ENCODE data around the gene IL12RB1. TPM values are rescaled to one million over a fixed set of nuclear protein-coding genes. Genes with fewer than 3 reads are reported as not detected.

Gene IL12RB1
- total RNA-seq, 1 experiment from 2014 or later, result 0.36 TPM

- Histone ChIP-seq H3K27me3 (ENCODE audit: control insufficient read depth, insufficient read depth, low read length) (no peaks in the 10 kb centered on the region), H3K36me3 (ENCODE audit: control insufficient read depth, insufficient read depth, low read length) (no peaks in the 10 kb centered on the region), H3K9me3 (ENCODE audit: control insufficient read depth, insufficient read depth, low read depth, low read length) (no peaks in the 10 kb centered on the region), H3K4me1 (ENCODE audit: control insufficient read depth, insufficient read depth, low read length) (no peaks in the 10 kb centered on the region), H3K4me3 (ENCODE audit: low read depth in 2 of 2, low read length in 2 of 2) (no peak overlapping the region), H3K27ac (ENCODE audit: low read length) (no peak overlapping the region)
- DNase-seq (ENCODE audit: low read depth, low spot score) (no peak), ATAC-seq (no peak)
- no TSS peak for BruUV-seq (replicated peaks)
- ChIA-PET POLR2A (no interaction called here), CTCF (no interaction called here)
- intact Hi-C loops (cut with micrococcal nuclease; ENCODE audit: unreplicated experiment), result no loop called here
- in situ Hi-C loops (cut with HindIII; ENCODE audit: low pct_unique_long_range_greater_than_20kb, low sequenced_read_pairs), result no loop called here
- no peak for TF ChIP-seq CTCF (IDR thresholded peaks at IDR 0.05)
- TF ChIP-seq, protein P1, sequence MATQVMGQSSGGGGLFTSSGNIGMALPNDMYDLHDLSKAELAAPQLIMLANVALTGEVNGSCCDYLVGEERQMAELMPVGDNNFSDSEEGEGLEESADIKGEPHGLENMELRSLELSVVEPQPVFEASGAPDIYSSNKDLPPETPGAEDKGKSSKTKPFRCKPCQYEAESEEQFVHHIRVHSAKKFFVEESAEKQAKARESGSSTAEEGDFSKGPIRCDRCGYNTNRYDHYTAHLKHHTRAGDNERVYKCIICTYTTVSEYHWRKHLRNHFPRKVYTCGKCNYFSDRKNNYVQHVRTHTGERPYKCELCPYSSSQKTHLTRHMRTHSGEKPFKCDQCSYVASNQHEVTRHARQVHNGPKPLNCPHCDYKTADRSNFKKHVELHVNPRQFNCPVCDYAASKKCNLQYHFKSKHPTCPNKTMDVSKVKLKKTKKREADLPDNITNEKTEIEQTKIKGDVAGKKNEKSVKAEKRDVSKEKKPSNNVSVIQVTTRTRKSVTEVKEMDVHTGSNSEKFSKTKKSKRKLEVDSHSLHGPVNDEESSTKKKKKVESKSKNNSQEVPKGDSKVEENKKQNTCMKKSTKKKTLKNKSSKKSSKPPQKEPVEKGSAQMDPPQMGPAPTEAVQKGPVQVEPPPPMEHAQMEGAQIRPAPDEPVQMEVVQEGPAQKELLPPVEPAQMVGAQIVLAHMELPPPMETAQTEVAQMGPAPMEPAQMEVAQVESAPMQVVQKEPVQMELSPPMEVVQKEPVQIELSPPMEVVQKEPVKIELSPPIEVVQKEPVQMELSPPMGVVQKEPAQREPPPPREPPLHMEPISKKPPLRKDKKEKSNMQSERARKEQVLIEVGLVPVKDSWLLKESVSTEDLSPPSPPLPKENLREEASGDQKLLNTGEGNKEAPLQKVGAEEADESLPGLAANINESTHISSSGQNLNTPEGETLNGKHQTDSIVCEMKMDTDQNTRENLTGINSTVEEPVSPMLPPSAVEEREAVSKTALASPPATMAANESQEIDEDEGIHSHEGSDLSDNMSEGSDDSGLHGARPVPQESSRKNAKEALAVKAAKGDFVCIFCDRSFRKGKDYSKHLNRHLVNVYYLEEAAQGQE (IDR thresholded peaks at IDR 0.05; ENCODE audit: insufficient read depth in 1 of 2, low read depth in 2 of 2, low read length in 1 of 2), result no peak
- TF ChIP-seq TCF7L2 (IDR thresholded peaks at IDR 0.05; ENCODE audit: low read depth, low read length), result no peak
- TF ChIP-seq POLR2AphosphoS5 (IDR thresholded peaks at IDR 0.05; ENCODE audit: low read depth, low read length), result no peak
These were observed 42.1 kb upstream of the IL12RB1 start for GRCh38 chr19:18128805-18129204.

GRCh38 chr19:18128044-18128443 lies 41.3 kb upstream of the IL12RB1 start:
- intact Hi-C loops (cut with micrococcal nuclease; ENCODE audit: unreplicated experiment) (no loop called here), in situ Hi-C loops (cut with HindIII; ENCODE audit: low pct_unique_long_range_greater_than_20kb, low sequenced_read_pairs) (no loop called here)
- ChIA-PET POLR2A (no interaction called here), CTCF (no interaction called here)
- ATAC-seq, result no peak
- Histone ChIP-seq H3K4me3 (ENCODE audit: low read depth in 2 of 2, low read length in 2 of 2) (no peak overlapping the region), H3K9me3 (ENCODE audit: control insufficient read depth, insufficient read depth, low read depth, low read length) (no peaks in the 10 kb centered on the region), H3K27ac (ENCODE audit: low read length) (no peak overlapping the region), H3K27me3 (ENCODE audit: control insufficient read depth, insufficient read depth, low read length) (no peaks in the 10 kb centered on the region), H3K36me3 (ENCODE audit: control insufficient read depth, insufficient read depth, low read length) (no peaks in the 10 kb centered on the region), H3K4me1 (ENCODE audit: control insufficient read depth, insufficient read depth, low read length) (no peaks in the 10 kb centered on the region)
- no peak for DNase-seq (ENCODE audit: low read depth, low spot score)
- BruUV-seq (replicated peaks), result no TSS peak
- TF ChIP-seq, protein P1 (IDR thresholded peaks at IDR 0.05; ENCODE audit: insufficient read depth in 1 of 2, low read depth in 2 of 2, low read length in 1 of 2), result no peak
- no peak for TF ChIP-seq POLR2AphosphoS5 (IDR thresholded peaks at IDR 0.05; ENCODE audit: low read depth, low read length)
- no peak for TF ChIP-seq CTCF (IDR thresholded peaks at IDR 0.05)
- no peak for TF ChIP-seq SIN3A (IDR thresholded peaks at IDR 0.05; ENCODE audit: borderline replicate concordance, insufficient read depth, low read depth, low read length)
- no peak for TF ChIP-seq TCF7L2 (IDR thresholded peaks at IDR 0.05; ENCODE audit: low read depth, low read length)
